Measurements from ENCODE around the gene SYNJ2.

- TF ChIP-seq POLR2A (IDR thresholded peaks at IDR 0.05) (no peak), CTCF (IDR thresholded peaks at IDR 0.05) (no peak)
Measured at GRCh38 chr6:158069800-158070195, 88.1 kb downstream of the SYNJ2 start.

All from heart left ventricle (tissue), 13 donors.